PC-3 (cell line): ENCODE measurements around the gene ISYNA1. TPM values are rescaled to one million over a fixed set of nuclear protein-coding genes. Genes with fewer than 3 reads are reported as not detected.

ENCODE experiments used
- ATAC-seq: fragments of 200-7000 bp; cut with Tn5 transposase; 2 replicates; pipeline ENCODE4 v1.9.1; 2020; ENCODE audit warnings: mild to moderate bottlenecking, moderate library complexity
- BruUV-seq: library from RNA; stranded (reverse); fragments of 400-500 nt; replicated peaks from 2 replicates; lab custom pipeline; 2021; lab: Mats Ljungman, UMichigan
- CTCF ChIA-PET: fragments of 300-600 bp; sonication (Branson Sonifier 250); formaldehyde crosslinking; loops from one replicate; lab custom pipeline; 2022; ENCODE audit warnings: antibody characterized with exemption; lab: Charles Lee
- POLR2A ChIA-PET: fragments of 300-600 bp; sonication (Branson Sonifier 250); formaldehyde crosslinking; loops from one replicate; lab custom pipeline; 2022; ENCODE audit warnings: antibody characterized with exemption; ENCODE audit not compliant: unreplicated experiment; lab: Charles Lee
- DNase-seq: peaks from one replicate; pipeline ENCODE4 v3.0.0-alpha.2; 2015
- H2AFZ ChIP-seq: fragments of 300-600 bp; sonication (generic); 2 replicates; pipeline ENCODE4 v1.6.0; 2016; ENCODE audit warnings: antibody characterized with exemption, low read length
- H3F3A ChIP-seq: fragments of 300-600 bp; sonication (generic); one replicate; pipeline ENCODE4 v1.6.0; 2017; ENCODE audit warnings: antibody characterized with exemption, low read length, control low read depth, mild to moderate bottlenecking; ENCODE audit not compliant: unreplicated experiment
- H3K27ac ChIP-seq: fragments of 300-600 bp; sonication (generic); 2 replicates; pipeline ENCODE4 v1.5.1; 2016; ENCODE audit warnings: mild to moderate bottlenecking, low read length
- H3K27me3 ChIP-seq: fragments of 300-600 bp; sonication (generic); 2 replicates; pipeline ENCODE4 v1.6.1; 2016; ENCODE audit warnings: low read length, mixed read lengths
- H3K36me3 ChIP-seq: fragments of 300-600 bp; sonication (generic); 2 replicates; pipeline ENCODE4 v1.6.1; 2016; ENCODE audit warnings: low read depth, mixed run types, low read length, mixed read lengths
- H3K4me1 ChIP-seq: fragments of 300-600 bp; sonication (generic); 2 replicates; pipeline ENCODE4 v1.5.1; 2016; ENCODE audit warnings: low read length; ENCODE audit not compliant: insufficient read depth
- H3K4me2 ChIP-seq: fragments of 300-600 bp; sonication (generic); 2 replicates; pipeline ENCODE4 v1.6.0; 2016; ENCODE audit warnings: low read length
- H3K4me3 ChIP-seq: fragments of 300-600 bp; sonication (generic); 2 replicates; pipeline ENCODE4 v1.5.1; 2016; ENCODE audit warnings: mild to moderate bottlenecking, low read length, mixed read lengths
- H3K79me2 ChIP-seq: fragments of 300-600 bp; sonication (generic); 2 replicates; pipeline ENCODE4 v1.6.1; 2017; ENCODE audit warnings: low read length, mixed read lengths
- H3K9ac ChIP-seq: fragments of 300-600 bp; sonication (generic); 2 replicates; pipeline ENCODE4 v1.6.0; 2016; ENCODE audit warnings: mild to moderate bottlenecking, low read length
- H3K9me2 ChIP-seq: fragments of 300-600 bp; sonication (generic); replicated peaks from 2 replicates; pipeline ENCODE4 v1.6.1; 2016; ENCODE audit warnings: mixed run types, low read length, mixed read lengths
- H3K9me3 ChIP-seq: fragments of 300-600 bp; sonication (generic); 2 replicates; pipeline ENCODE4 v1.6.1; 2016; ENCODE audit warnings: low read length, mixed read lengths
- H4K20me1 ChIP-seq: fragments of 300-600 bp; sonication (generic); 2 replicates; pipeline ENCODE4 v1.6.1; 2016; ENCODE audit warnings: low read length, mixed read lengths
- CTCF ChIP-seq: fragments of 300-600 bp; sonication (generic); conservative IDR thresholded peaks from 2 replicates; pipeline ENCODE4 v1.5.1; 2017; ENCODE audit warnings: antibody characterized with exemption, low read depth, mild to moderate bottlenecking, low read length
- EZH2 ChIP-seq: fragments of 300-600 bp; sonication (generic); IDR thresholded peaks from one replicate; pipeline ENCODE4 v1.6.1; 2017; ENCODE audit warnings: antibody characterized with exemption, mild to moderate bottlenecking, low read length; ENCODE audit not compliant: unreplicated experiment
- EZH2phosphoT487 ChIP-seq: fragments of 300-600 bp; sonication (generic); IDR thresholded peaks from 2 replicates; pipeline ENCODE4 v1.6.1; 2018; ENCODE audit warnings: mild to moderate bottlenecking, antibody characterized with exemption, low read length, borderline replicate concordance
- intact Hi-C: fragments of 100-400 bp; cut with micrococcal nuclease; formaldehyde crosslinking; loops from 2 replicates; pipeline ENCODE4 v1.9.0; 2023
- total RNA-seq: library from RNA; depleted of rRNA; stranded (reverse); fragments of >200 nt; gene quantifications from 2 replicates; pipeline ENCODE4 v1.2.3, GENCODE V29; 2014

ISYNA1 gene
- total RNA-seq, 1 experiment from 2014 or later: 19.4 TPM

GRCh38 chr19:18431351-18432197, 6.4 kb downstream of the ISYNA1 start:
- no peaks in the 10 kb centered on the region for H3K36me3 ChIP-seq
- H3K27me3 ChIP-seq: no peaks in the 10 kb centered on the region
- no peaks in the 10 kb centered on the region for H3K9me3 ChIP-seq
- H3K4me1 ChIP-seq: no peaks in the 10 kb centered on the region
- DNase-seq (no peak), ATAC-seq (no peak)
- no peaks in the 10 kb centered on the region for H4K20me1 ChIP-seq
- ChIA-PET POLR2A (no interaction called here), CTCF (no interaction called here)
- H3K4me3 ChIP-seq: no peak overlapping the region
- BruUV-seq: no TSS peak
- no peaks in the 10 kb centered on the region for H3F3A ChIP-seq
- H3K9ac ChIP-seq: no peak overlapping the region
- no peak overlapping the region for H2AFZ ChIP-seq
- no peak overlapping the region for H3K27ac ChIP-seq
- intact Hi-C loops: no loop called here
- TF ChIP-seq EZH2 (no peak), EZH2phosphoT487 (no peak), CTCF (no peak)
- no peaks in the 10 kb centered on the region for H3K9me2 ChIP-seq
- no peak overlapping the region for H3K4me2 ChIP-seq
- no peaks in the 10 kb centered on the region for H3K79me2 ChIP-seq

GRCh38 chr19:18430417-18431144, 7.4 kb downstream of the ISYNA1 start:
- no peaks in the 10 kb centered on the region for H3K27me3 ChIP-seq
- TF ChIP-seq EZH2phosphoT487 (no peak), CTCF (no peak), EZH2 (no peak)
- BruUV-seq: no TSS peak
- ATAC-seq: no peak
- H3K9ac ChIP-seq: no peak overlapping the region
- no peaks in the 10 kb centered on the region for H3F3A ChIP-seq
- H3K36me3 ChIP-seq: no peaks in the 10 kb centered on the region
- CTCF ChIA-PET: no interaction called here
- no peaks in the 10 kb centered on the region for H3K9me2 ChIP-seq
- H3K4me3 ChIP-seq: no peak overlapping the region
- no peak for DNase-seq
- intact Hi-C loops: no loop called here
- H3K4me1 ChIP-seq: no peaks in the 10 kb centered on the region
- POLR2A ChIA-PET: no interaction called here
- H3K79me2 ChIP-seq: no peaks in the 10 kb centered on the region
- no peaks in the 10 kb centered on the region for H3K9me3 ChIP-seq
- H4K20me1 ChIP-seq: no peaks in the 10 kb centered on the region
- H2AFZ ChIP-seq: no peak overlapping the region
- H3K4me2 ChIP-seq: no peak overlapping the region
- no peak overlapping the region for H3K27ac ChIP-seq
